Loucy (cell line): Measurements from ENCODE around the gene EMC7.

Experiments used
- H2AFZ ChIP-seq: fragments of 200-600 bp; sonication (generic); 2 replicates; pipeline ENCODE4 v1.6.0; 2016; ENCODE audit warnings: antibody characterized with exemption, mild to moderate bottlenecking, low read length, moderate library complexity
- H3F3A ChIP-seq: fragments of 200-600 bp; 2 replicates; pipeline ENCODE4 v1.6.0; 2016; ENCODE audit warnings: antibody characterized with exemption, low read depth, mild to moderate bottlenecking
- H3K27me3 ChIP-seq: fragments of 200-600 bp; sonication (generic); 2 replicates; pipeline ENCODE4 v1.6.1; 2014; ENCODE audit warnings: low read length, mild to moderate bottlenecking; ENCODE audit not compliant: insufficient read depth, poor library complexity, severe bottlenecking
- H3K36me3 ChIP-seq: fragments of 200-600 bp; sonication (generic); 2 replicates; pipeline ENCODE4 v1.6.1; 2016; ENCODE audit warnings: low read length; ENCODE audit not compliant: insufficient read depth
- H3K4me1 ChIP-seq: fragments of 200-600 bp; sonication (generic); 2 replicates; pipeline ENCODE4 v1.5.1; 2014; ENCODE audit warnings: low read length, mild to moderate bottlenecking; ENCODE audit not compliant: insufficient read depth, poor library complexity, severe bottlenecking
- H3K4me2 ChIP-seq: fragments of 200-600 bp; sonication (generic); 2 replicates; pipeline ENCODE4 v1.6.0; 2014; ENCODE audit warnings: antibody characterized with exemption, low read length, low read depth, mild to moderate bottlenecking; ENCODE audit not compliant: poor library complexity, severe bottlenecking
- H3K4me3 ChIP-seq: fragments of 200-600 bp; sonication (generic); 2 replicates; pipeline ENCODE4 v1.5.1; 2014; ENCODE audit warnings: low read length, mild to moderate bottlenecking, mixed read lengths; ENCODE audit not compliant: poor library complexity, severe bottlenecking
- H3K79me2 ChIP-seq: fragments of 200-600 bp; sonication (generic); 2 replicates; pipeline ENCODE4 v1.6.1; 2014; ENCODE audit warnings: low read length; ENCODE audit not compliant: insufficient read depth
- H3K9ac ChIP-seq: fragments of 200-600 bp; sonication (generic); 2 replicates; pipeline ENCODE4 v1.6.0; 2014; ENCODE audit warnings: mild to moderate bottlenecking, low read depth, low read length, moderate library complexity; ENCODE audit not compliant: poor library complexity, severe bottlenecking
- H3K9me2 ChIP-seq: fragments of 200-600 bp; sonication (generic); replicated peaks from 2 replicates; pipeline ENCODE4 v1.6.1; 2016; ENCODE audit warnings: low read depth, low read length, mixed read lengths
- H3K9me3 ChIP-seq: fragments of 200-600 bp; sonication (generic); 2 replicates; pipeline ENCODE4 v1.6.1; 2014; ENCODE audit warnings: mild to moderate bottlenecking, antibody characterized with exemption, low read length, low read depth; ENCODE audit not compliant: insufficient read depth
- H4K20me1 ChIP-seq: fragments of 200-600 bp; sonication (generic); 2 replicates; pipeline ENCODE4 v1.6.0; 2014; ENCODE audit warnings: antibody characterized with exemption, low read length, mild to moderate bottlenecking; ENCODE audit not compliant: insufficient read depth, poor library complexity, severe bottlenecking
- CTCF ChIP-seq: fragments of 200-600 bp; sonication (generic); conservative IDR thresholded peaks from 2 replicates; pipeline ENCODE4 v1.5.1; 2014; ENCODE audit warnings: mild to moderate bottlenecking, antibody characterized with exemption, low read length
- EZH2phosphoT487 ChIP-seq: fragments of 200-600 bp; IDR thresholded peaks from 2 replicates; pipeline ENCODE4 v1.6.1; 2018; ENCODE audit warnings: antibody characterized with exemption, mild to moderate bottlenecking, moderate library complexity, borderline replicate concordance

Gene EMC7

DNA sequence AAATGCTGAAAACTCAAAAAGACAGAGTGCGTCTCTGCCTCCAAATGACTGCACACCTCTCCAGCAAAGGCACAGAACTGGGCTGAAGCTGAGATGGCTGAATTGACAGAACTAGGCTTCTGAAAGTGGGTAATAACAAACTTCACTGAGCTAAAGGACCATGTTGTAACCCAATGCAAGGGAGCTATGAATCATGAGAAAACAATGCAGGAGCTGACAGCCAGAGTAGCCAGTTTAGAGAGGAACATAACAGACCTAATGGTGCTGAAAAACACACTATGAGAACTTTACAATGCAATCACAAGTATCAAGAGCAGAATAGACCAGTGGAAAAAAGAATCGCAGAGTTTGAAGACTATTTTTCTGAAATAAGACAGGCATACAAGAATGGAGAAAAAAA lies 52.5 kb downstream of the EMC7 start:
- TF ChIP-seq CTCF (no peak), EZH2phosphoT487 (no peak)
- no peak overlapping the region for H3K4me3 ChIP-seq
- H3K27me3 ChIP-seq, result no peaks in the 10 kb centered on the region
- no peak overlapping the region for H3K4me2 ChIP-seq
- H3K9me2 ChIP-seq, result no peaks in the 10 kb centered on the region
- H3K9me3 ChIP-seq, result peaks cover 11% of the 10 kb centered on the region; the same call in 1 of the 2 replicates
- no peak overlapping the region for H2AFZ ChIP-seq
- no peak overlapping the region for H3K9ac ChIP-seq
- no peaks in the 10 kb centered on the region for H3K36me3 ChIP-seq
- no peaks in the 10 kb centered on the region for H3K79me2 ChIP-seq
- no peaks in the 10 kb centered on the region for H4K20me1 ChIP-seq
- no peaks in the 10 kb centered on the region for H3K4me1 ChIP-seq
- H3F3A ChIP-seq, result no peaks in the 10 kb centered on the region

GRCh38 chr15:34047893-34048775 lies 53.5 kb downstream of the EMC7 start:
- H3K9me2 ChIP-seq, result no peaks in the 10 kb centered on the region
- no peaks in the 10 kb centered on the region for H3K79me2 ChIP-seq
- H3F3A ChIP-seq, result no peaks in the 10 kb centered on the region
- no peak overlapping the region for H3K9ac ChIP-seq
- TF ChIP-seq CTCF (no peak), EZH2phosphoT487 (no peak)
- H3K4me2 ChIP-seq, result no peak overlapping the region
- no peaks in the 10 kb centered on the region for H3K4me1 ChIP-seq
- H3K9me3 ChIP-seq, result peaks cover 11% of the 10 kb centered on the region; the same call in 1 of the 2 replicates
- H3K36me3 ChIP-seq, result no peaks in the 10 kb centered on the region
- H3K27me3 ChIP-seq, result no peaks in the 10 kb centered on the region
- no peak overlapping the region for H3K4me3 ChIP-seq
- no peak overlapping the region for H2AFZ ChIP-seq
- H4K20me1 ChIP-seq, result no peaks in the 10 kb centered on the region

GRCh38 chr15:34046471-34047145 lies 55.1 kb downstream of the EMC7 start:
- H3K9me3 ChIP-seq, result peaks cover 11% of the 10 kb centered on the region; the same call in 1 of the 2 replicates
- no peak overlapping the region for H3K4me2 ChIP-seq
- H3K27me3 ChIP-seq, result no peaks in the 10 kb centered on the region
- TF ChIP-seq EZH2phosphoT487 (no peak), CTCF (no peak)
- no peaks in the 10 kb centered on the region for H3K4me1 ChIP-seq
- H3F3A ChIP-seq, result 0 out of 2 replicates have a peak, but pooled peaks cover 2% of the 10 kb centered on the region
- H3K4me3 ChIP-seq, result no peak overlapping the region
- no peak overlapping the region for H2AFZ ChIP-seq
- no peak overlapping the region for H3K9ac ChIP-seq
- no peaks in the 10 kb centered on the region for H3K79me2 ChIP-seq
- H4K20me1 ChIP-seq, result no peaks in the 10 kb centered on the region
- no peaks in the 10 kb centered on the region for H3K9me2 ChIP-seq
- H3K36me3 ChIP-seq, result no peaks in the 10 kb centered on the region
